OCI-LY1 (cell line): ENCODE results near the gene MATK.

Experiments
- H2AFZ ChIP-seq: fragments of 200-600 bp; sonication (generic), shearing (Covaris generic); 2 replicates; pipeline ENCODE4 v1.6.0; 2014; ENCODE audit warnings: antibody characterized with exemption, mild to moderate bottlenecking, low read length
- H3F3A ChIP-seq: fragments of 200-600 bp; sonication (generic), shearing (Covaris generic); 2 replicates; pipeline ENCODE4 v1.6.0; 2014; ENCODE audit warnings: mild to moderate bottlenecking, antibody characterized with exemption, low read length, moderate library complexity; ENCODE audit not compliant: insufficient read depth
- H3K27ac ChIP-seq: fragments of 200-600 bp; sonication (generic); 2 replicates; pipeline ENCODE4 v1.5.1; 2014; ENCODE audit warnings: low read length, mixed run types, mild to moderate bottlenecking, low read depth; ENCODE audit not compliant: poor library complexity, severe bottlenecking
- H3K27me3 ChIP-seq: fragments of 200-600 bp; sonication (generic); 2 replicates; pipeline ENCODE4 v1.6.0; 2014; ENCODE audit warnings: antibody characterized with exemption, mild to moderate bottlenecking, low read length, moderate library complexity; ENCODE audit not compliant: insufficient read depth
- H3K36me3 ChIP-seq: fragments of 200-600 bp; sonication (generic); 2 replicates; pipeline ENCODE4 v1.6.1; 2014; ENCODE audit warnings: mild to moderate bottlenecking, antibody characterized with exemption, low read length, moderate library complexity, mixed read lengths; ENCODE audit not compliant: insufficient read depth
- H3K4me1 ChIP-seq: fragments of 200-600 bp; sonication (generic); 2 replicates; pipeline ENCODE4 v1.5.1; 2014; ENCODE audit warnings: mild to moderate bottlenecking, low read length, moderate library complexity; ENCODE audit not compliant: insufficient read depth, severe bottlenecking
- H3K4me2 ChIP-seq: fragments of 200-600 bp; sonication (generic), shearing (Covaris generic); 2 replicates; pipeline ENCODE4 v1.6.1; 2014; ENCODE audit warnings: low read length
- H3K4me3 ChIP-seq: fragments of 200-600 bp; sonication (generic); 2 replicates; pipeline ENCODE4 v1.5.1; 2014; ENCODE audit warnings: low read length, low read depth, mild to moderate bottlenecking, mixed read lengths; ENCODE audit not compliant: poor library complexity, severe bottlenecking
- H3K79me2 ChIP-seq: fragments of 200-600 bp; shearing (Covaris generic); 2 replicates; pipeline ENCODE4 v1.6.1; 2016; ENCODE audit warnings: mixed run types, low read length, mixed read lengths; ENCODE audit not compliant: insufficient read depth
- H3K9ac ChIP-seq: fragments of 200-600 bp; sonication (generic), shearing (Covaris generic); 2 replicates; pipeline ENCODE4 v1.6.1; 2014; ENCODE audit warnings: mild to moderate bottlenecking, low read length, mixed read lengths
- H3K9me2 ChIP-seq: fragments of 200-600 bp; sonication (generic), shearing (Covaris generic); 2 replicates; pipeline ENCODE4 v1.6.1; 2014; ENCODE audit warnings: low read depth, mild to moderate bottlenecking, low read length, mixed read lengths
- H3K9me3 ChIP-seq: fragments of 200-600 bp; shearing (Covaris generic); 2 replicates; pipeline ENCODE4 v1.6.1; 2014; ENCODE audit warnings: low read length, mixed read lengths
- H4K20me1 ChIP-seq: fragments of 200-600 bp; sonication (generic), shearing (Covaris generic); 2 replicates; pipeline ENCODE4 v1.6.0; 2016; ENCODE audit warnings: mild to moderate bottlenecking, low read length; ENCODE audit not compliant: insufficient read depth
- EZH2 ChIP-seq: fragments of 200-600 bp; sonication (generic), shearing (Covaris generic); IDR thresholded peaks from 2 replicates; pipeline ENCODE4 v1.8.0; 2017; ENCODE audit warnings: borderline replicate concordance, mixed run types, mild to moderate bottlenecking, antibody characterized with exemption, low read length, moderate library complexity, mixed read lengths
- TF ChIP-seq, protein P1 (sequence below): fragments of 200-600 bp; sonication (generic), shearing (Covaris generic); IDR thresholded peaks from 2 replicates; pipeline ENCODE4 v1.5.1; 2017; ENCODE audit warnings: mild to moderate bottlenecking, antibody characterized with exemption, low read length, moderate library complexity, mixed read lengths

MATK gene

DNA sequence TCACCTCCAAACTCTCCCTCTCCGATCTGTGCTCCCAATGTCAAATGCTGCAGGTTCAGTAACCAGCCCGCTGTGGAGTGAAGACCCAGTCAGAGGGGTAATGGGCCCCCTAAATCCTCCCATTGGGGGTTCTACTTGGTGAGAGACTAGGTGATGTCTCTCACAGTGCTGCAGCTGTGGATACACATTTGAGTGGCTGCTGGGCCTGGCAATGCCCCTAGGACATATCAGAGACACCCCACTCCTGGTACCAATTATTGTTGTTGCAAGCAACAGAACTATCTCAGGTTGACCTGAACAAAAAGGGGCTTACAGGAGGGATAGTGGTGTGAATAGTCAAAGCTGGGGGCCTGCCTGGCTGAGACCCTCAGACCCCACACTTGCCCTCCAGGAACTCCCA, 4.6 kb downstream of the MATK start:
- Histone ChIP-seq H3F3A (no peaks in the 10 kb centered on the region), H3K27ac (no peak overlapping the region), H3K9me3 (peaks cover 13% of the 10 kb centered on the region), H2AFZ (no peak overlapping the region), H3K36me3 (no peaks in the 10 kb centered on the region; the same call in 1 of the 2 replicates), H3K9ac (no peak overlapping the region), H3K4me1 (no peaks in the 10 kb centered on the region), H3K4me3 (no peak overlapping the region), H3K79me2 (no peaks in the 10 kb centered on the region), H3K4me2 (no peak overlapping the region), H3K9me2 (no peaks in the 10 kb centered on the region), H3K27me3 (peaks cover 8% of the 10 kb centered on the region; the same call in 1 of the 2 replicates), H4K20me1 (no peaks in the 10 kb centered on the region)
- TF ChIP-seq, protein P1, sequence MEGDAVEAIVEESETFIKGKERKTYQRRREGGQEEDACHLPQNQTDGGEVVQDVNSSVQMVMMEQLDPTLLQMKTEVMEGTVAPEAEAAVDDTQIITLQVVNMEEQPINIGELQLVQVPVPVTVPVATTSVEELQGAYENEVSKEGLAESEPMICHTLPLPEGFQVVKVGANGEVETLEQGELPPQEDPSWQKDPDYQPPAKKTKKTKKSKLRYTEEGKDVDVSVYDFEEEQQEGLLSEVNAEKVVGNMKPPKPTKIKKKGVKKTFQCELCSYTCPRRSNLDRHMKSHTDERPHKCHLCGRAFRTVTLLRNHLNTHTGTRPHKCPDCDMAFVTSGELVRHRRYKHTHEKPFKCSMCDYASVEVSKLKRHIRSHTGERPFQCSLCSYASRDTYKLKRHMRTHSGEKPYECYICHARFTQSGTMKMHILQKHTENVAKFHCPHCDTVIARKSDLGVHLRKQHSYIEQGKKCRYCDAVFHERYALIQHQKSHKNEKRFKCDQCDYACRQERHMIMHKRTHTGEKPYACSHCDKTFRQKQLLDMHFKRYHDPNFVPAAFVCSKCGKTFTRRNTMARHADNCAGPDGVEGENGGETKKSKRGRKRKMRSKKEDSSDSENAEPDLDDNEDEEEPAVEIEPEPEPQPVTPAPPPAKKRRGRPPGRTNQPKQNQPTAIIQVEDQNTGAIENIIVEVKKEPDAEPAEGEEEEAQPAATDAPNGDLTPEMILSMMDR = no peak
- no peak for TF ChIP-seq EZH2

DNA sequence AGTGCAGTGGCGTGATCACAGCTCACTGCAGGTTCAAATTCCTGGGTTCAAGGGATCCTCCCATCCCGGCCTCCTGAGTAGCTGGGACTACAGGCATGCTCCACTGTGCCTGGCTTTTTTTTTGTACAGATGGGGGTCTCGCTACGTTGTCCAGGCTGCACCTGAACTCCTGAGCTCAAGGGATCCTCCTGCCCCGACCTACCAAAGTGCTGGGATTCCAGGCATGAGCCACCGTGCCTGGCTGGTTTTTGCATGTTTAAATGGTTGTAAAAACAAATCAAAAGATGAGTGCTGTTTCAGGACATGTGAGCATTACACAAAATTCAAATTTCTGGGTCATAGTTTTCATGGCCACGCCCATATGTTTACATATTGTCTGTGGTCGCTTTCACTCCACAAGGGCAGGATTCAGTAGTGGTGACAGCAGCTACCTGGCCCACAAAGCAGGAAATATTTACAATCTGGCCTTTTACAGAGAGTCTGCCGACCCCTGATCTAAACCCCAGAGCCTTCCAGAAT, 5.3 kb downstream of the MATK start:
- H3K27me3 ChIP-seq = peaks cover 8% of the 10 kb centered on the region; the same call in 1 of the 2 replicates
- H3K4me2 ChIP-seq = no peak overlapping the region
- no peak overlapping the region for H3K27ac ChIP-seq
- no peaks in the 10 kb centered on the region for H3K9me2 ChIP-seq
- no peak overlapping the region for H3K9ac ChIP-seq
- no peaks in the 10 kb centered on the region for H3K4me1 ChIP-seq
- no peaks in the 10 kb centered on the region for H3K79me2 ChIP-seq
- no peak overlapping the region for H2AFZ ChIP-seq
- TF ChIP-seq, protein P1 = no peak
- TF ChIP-seq EZH2 = no peak
- no peak overlapping the region for H3K4me3 ChIP-seq
- no peaks in the 10 kb centered on the region for H3F3A ChIP-seq
- peaks cover 13% of the 10 kb centered on the region for H3K9me3 ChIP-seq
- H4K20me1 ChIP-seq = no peaks in the 10 kb centered on the region
- no peaks in the 10 kb centered on the region; the same call in 1 of the 2 replicates for H3K36me3 ChIP-seq

DNA sequence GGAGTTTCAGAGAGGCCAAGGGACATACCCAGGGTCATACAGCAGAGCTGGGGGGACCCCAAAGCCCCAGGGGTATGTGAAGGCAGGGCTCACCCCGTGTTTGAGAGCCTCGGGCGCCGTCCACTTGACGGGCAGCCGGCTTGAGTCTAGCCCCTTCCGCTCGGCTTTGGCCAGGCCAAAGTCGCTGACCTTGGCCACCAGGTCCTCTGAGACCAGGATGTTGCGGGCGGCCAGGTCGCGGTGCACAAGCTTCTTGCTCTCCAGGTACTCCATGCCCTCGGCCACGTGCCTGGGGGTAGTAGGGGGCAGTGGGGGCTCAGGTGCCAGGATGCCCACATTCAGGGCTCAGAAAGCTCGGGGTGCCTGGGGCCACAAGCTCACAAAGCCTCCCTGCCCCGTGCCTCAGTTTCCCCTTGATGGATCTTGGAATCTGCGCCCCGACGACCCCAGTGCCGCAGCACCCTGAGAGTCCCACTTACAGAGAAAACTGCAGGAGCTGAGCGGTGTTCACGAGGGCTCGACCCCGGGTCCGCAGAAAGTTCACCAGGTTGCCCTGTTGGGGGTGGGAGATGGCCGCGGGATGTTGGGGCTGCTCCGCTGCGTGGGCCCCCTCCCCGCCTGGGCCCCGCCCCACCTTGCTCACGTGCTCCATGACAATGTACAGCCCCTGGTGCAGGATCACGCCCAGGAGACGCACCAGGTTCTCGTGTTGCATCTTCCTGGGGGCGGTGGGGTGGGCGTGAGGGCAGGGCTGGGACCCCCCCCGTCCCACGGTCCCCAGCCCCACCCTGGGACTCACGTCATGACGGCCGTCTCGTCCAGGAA, 7.1 kb downstream of the MATK start:
- Histone ChIP-seq H3K9ac (no peak overlapping the region), H3K79me2 (no peaks in the 10 kb centered on the region)

More for the DNA sequence above, 7.1 kb downstream of the MATK start:
- H3K27me3 ChIP-seq = peaks cover 6% of the 10 kb centered on the region; the same call in 1 of the 2 replicates
- H4K20me1 ChIP-seq = no peaks in the 10 kb centered on the region
- no peak overlapping the region for H3K4me2 ChIP-seq
- peaks cover 13% of the 10 kb centered on the region for H3K9me3 ChIP-seq
- TF ChIP-seq, protein P1 = no peak
- TF ChIP-seq EZH2 = no peak
- H3K9me2 ChIP-seq = no peaks in the 10 kb centered on the region
- no peaks in the 10 kb centered on the region for H3K4me1 ChIP-seq
- no peaks in the 10 kb centered on the region; the same call in 1 of the 2 replicates for H3K36me3 ChIP-seq
- no peak overlapping the region for H3K27ac ChIP-seq
- H3F3A ChIP-seq = no peaks in the 10 kb centered on the region
- H2AFZ ChIP-seq = no peak overlapping the region
- no peak overlapping the region for H3K4me3 ChIP-seq
